Right lobe of liver (tissue), 4 donors: ENCODE results near the gene FKBP8.

Experiments
- POLR2A ChIP-seq: fragments of 450-650 bp; IDR thresholded peaks from one replicate; pipeline ENCODE4 v1.6.1; 2017; ENCODE audit warnings: antibody characterized with exemption, mild to moderate bottlenecking
- TF ChIP-seq, protein P1 (sequence below), 4 donors: fragments of 200-600 bp in 3 of 4; fragments of 450-650 bp in 1 of 4; IDR thresholded peaks; one replicate each; pipeline versions ENCODE4 v1.5.1 to v1.8.0; 2016 to 2022; ENCODE audit warnings: antibody characterized with exemption in 4 of 4, mild to moderate bottlenecking in 2 of 4
- donor health status: DM: no; HTN: no; CAD: no.
- donor health status: DM: no; HTN: no; CAD: no.
- donor health status: DM: no; HTN: yes; CAD: no.

- TF ChIP-seq, protein P1, sequence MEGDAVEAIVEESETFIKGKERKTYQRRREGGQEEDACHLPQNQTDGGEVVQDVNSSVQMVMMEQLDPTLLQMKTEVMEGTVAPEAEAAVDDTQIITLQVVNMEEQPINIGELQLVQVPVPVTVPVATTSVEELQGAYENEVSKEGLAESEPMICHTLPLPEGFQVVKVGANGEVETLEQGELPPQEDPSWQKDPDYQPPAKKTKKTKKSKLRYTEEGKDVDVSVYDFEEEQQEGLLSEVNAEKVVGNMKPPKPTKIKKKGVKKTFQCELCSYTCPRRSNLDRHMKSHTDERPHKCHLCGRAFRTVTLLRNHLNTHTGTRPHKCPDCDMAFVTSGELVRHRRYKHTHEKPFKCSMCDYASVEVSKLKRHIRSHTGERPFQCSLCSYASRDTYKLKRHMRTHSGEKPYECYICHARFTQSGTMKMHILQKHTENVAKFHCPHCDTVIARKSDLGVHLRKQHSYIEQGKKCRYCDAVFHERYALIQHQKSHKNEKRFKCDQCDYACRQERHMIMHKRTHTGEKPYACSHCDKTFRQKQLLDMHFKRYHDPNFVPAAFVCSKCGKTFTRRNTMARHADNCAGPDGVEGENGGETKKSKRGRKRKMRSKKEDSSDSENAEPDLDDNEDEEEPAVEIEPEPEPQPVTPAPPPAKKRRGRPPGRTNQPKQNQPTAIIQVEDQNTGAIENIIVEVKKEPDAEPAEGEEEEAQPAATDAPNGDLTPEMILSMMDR (IDR thresholded peaks at IDR 0.05): no peak
- no peak for TF ChIP-seq POLR2A
Observed at GRCh38 chr19:18502246-18502637, 41.1 kb downstream of the FKBP8 start.
